ENCODE results near the gene CETP.

Gene CETP

GRCh38 chr16:57013229-57013628 is 51.5 kb downstream of the CETP start:
- in situ Hi-C loops (cut with MboI; ENCODE audit: low sequenced_read_pairs), result no loop called here

- in situ Hi-C loops (cut with MboI; ENCODE audit: low sequenced_read_pairs), result no loop called here
Measured at GRCh38 chr16:57013902-57014301, 52.2 kb downstream of the CETP start.

DNA sequence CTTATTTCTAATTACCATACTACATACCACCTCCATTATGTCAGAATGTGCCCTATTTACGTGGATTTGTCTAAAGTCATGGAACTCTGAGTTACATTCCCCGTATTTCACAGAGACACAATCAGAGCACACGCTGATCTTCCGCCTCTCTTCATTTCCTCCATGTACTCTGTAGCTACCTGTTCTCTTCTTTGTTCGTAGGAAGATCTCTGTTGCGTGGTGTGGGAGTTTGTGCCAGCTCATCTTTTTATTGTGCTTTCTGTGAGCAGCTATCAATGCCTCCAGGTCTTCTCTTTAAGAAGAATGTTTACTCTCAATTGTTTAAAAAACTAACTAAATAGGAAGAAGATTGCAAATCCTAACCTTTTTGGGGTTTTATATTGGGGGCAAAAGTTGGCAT is 54.6 kb downstream of the CETP start:
- in situ Hi-C loops (cut with MboI; ENCODE audit: low sequenced_read_pairs), result no loop called here

GRCh38 chr16:57016831-57017230 is 55.1 kb downstream of the CETP start:
- in situ Hi-C loops (cut with MboI; ENCODE audit: low sequenced_read_pairs), result no loop called here

GRCh38 chr16:57017251-57017650 is 55.5 kb downstream of the CETP start:
- in situ Hi-C loops (cut with MboI; ENCODE audit: low sequenced_read_pairs), result no loop called here

- in situ Hi-C loops (cut with MboI; ENCODE audit: low sequenced_read_pairs), result no loop called here
Measured at GRCh38 chr16:57019746-57020145, 58.0 kb downstream of the CETP start.

- in situ Hi-C loops (cut with MboI; ENCODE audit: low sequenced_read_pairs), result no loop called here
Measured at GRCh38 chr16:57020651-57021050, 58.9 kb downstream of the CETP start.

DNA sequence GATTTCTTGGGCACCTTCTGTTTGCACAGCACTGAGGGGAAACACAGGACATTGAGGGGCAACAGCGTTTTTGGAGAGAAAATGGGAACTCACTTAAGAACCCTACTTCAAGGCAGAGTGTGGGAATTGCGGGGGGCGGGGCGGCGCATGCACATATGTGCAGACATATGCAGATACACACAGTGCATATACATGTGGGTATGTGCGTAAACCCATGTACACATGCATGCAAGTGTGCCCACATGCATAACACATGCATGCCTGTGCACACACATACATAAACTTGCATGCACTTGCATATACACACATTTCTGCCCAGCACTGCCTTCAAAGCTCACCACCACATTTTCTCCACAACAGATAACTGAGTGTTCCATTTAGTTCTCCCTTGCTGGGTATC is 60.0 kb downstream of the CETP start:
- in situ Hi-C loops (cut with MboI; ENCODE audit: low sequenced_read_pairs), result no loop called here

DNA sequence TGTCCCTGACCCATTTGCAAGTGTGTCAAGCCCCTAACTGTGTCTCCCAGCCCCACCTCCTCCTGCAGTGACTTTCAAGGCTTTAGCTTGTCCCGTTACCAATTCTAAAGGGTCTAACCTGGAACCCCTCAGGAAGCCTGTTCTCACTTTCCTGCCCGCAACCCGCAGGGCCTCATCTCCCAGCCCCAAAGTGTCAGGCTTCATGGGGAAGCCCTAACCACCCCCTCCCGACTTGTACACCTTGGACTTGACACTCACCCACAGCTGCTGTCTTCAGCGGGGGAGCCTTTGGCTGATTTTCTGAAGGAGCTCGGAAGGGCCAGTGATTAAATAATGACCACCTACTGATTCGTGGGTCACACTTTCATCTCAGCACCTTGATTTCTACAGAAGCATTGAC is 60.7 kb downstream of the CETP start:
- in situ Hi-C loops (cut with MboI; ENCODE audit: low sequenced_read_pairs), result no loop called here

GRCh38 chr16:57023541-57024249 is 61.9 kb downstream of the CETP start:
- in situ Hi-C loops (cut with MboI; ENCODE audit: low sequenced_read_pairs), result no loop called here

GRCh38 chr16:57024894-57025680 is 63.3 kb downstream of the CETP start:
- in situ Hi-C loops (cut with MboI; ENCODE audit: low sequenced_read_pairs), result no loop called here

GRCh38 chr16:57025941-57026777 is 64.4 kb downstream of the CETP start:
- in situ Hi-C loops (cut with MboI; ENCODE audit: low sequenced_read_pairs), result no loop called here

DNA sequence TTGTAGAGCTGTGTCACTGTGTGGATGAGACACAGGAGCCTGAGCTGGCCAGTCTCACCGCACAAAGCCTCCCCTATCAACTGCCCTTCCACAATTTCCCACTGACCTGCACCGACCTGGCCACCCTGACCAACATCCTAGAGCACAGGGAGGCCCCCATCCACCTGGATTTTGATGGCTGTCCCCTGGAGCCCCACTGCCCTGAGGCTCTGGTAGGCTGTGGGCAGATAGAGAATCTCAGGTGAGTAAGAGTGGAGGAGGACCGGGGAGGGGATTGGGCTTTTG is 65.0 kb downstream of the CETP start:
- in situ Hi-C loops (cut with MboI; ENCODE audit: low sequenced_read_pairs), result no loop called here

DNA sequence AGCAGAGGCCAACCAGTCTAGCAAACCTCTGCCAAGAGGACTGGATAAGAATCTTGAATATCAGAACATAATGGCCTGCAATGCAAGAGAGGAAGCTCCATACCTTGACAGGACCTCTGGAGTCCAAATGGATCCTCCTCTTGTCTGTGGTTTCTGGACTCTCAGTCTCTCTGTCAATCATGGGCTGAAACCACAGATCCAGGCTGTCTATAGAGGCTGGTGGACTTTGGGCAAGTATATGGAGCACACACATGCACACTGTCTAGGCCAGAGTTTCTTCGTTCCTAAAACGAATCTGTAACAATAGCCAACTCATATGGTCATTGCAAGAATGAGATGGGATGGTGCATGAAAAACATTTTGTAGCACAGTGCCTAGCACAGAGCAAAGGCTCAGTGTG is 65.3 kb downstream of the CETP start:
- in situ Hi-C loops (cut with MboI; ENCODE audit: low sequenced_read_pairs), result no loop called here

GRCh38 chr16:57028086-57028485 is 66.3 kb downstream of the CETP start:
- in situ Hi-C loops (cut with MboI; ENCODE audit: low sequenced_read_pairs), result no loop called here

GRCh38 chr16:57029161-57030160 is 67.7 kb downstream of the CETP start:
- in situ Hi-C loops (cut with MboI; ENCODE audit: low sequenced_read_pairs), result no loop called here

DNA sequence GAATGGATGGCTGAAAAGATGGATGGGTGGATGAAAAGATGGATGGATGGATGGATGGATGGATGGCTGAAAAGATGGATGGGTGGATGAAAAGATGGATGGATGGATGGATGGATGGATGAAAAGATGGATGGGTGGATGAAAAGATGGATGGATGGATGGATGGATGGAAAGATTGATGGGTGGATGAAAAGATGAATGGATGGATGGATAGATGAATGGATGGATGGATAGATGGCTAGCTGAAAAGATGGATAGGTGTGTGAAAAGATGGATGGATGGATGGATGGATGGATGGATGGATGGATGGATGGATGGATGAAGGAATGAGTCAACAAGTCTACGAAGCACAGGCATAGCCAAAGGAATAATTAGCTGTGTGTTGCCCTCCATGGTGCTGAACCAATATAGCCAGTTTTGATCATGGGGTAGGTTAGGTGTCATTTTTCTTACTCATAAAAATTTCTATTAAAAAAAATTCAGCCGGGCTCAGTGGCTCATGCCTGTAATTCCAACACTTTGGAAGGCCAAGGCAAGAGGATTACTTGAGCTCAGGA is 68.7 kb downstream of the CETP start:
- in situ Hi-C loops (cut with MboI; ENCODE audit: low sequenced_read_pairs), result no loop called here

DNA sequence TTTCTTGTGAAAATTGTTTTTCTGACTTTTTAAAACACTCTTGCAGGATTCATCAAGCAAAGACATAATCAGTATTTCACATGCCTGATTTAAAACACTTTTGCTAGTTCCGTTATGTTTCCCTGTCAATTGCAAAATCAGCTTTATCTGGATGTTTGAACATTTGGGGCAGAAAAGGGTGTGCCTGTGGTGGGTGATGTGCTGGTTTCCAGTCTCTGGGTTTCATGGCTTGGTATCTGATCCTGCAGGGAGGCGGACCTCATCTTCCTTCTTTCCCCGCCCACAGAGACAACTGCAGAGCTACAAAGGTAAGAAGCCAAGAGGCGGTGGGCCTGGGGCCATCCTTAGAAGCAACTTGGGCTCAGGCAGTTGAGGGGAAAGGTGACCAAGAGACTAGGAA is 69.4 kb downstream of the CETP start:
- in situ Hi-C loops (cut with MboI; ENCODE audit: low sequenced_read_pairs), result no loop called here

DNA sequence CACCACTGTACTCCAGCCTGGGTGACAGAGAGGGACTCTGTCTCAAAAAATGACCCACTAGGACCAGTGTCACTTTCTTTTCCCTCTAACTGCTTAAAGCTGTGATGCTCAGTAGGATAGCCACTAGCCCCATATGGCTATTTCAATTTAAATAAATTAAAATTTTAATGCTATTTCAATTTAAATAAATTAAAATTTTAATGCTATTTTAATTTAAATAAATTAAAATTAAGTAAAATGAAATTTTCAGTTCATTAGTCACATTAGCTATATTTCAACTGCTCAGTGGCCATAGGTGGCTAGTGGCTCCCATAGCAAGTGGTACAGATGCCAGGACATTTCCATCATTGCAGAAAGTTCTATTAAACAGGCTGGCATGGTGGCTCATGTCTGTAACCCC is 70.6 kb downstream of the CETP start:
- in situ Hi-C loops (cut with MboI; ENCODE audit: low sequenced_read_pairs), result no loop called here

- in situ Hi-C loops (cut with MboI; ENCODE audit: low sequenced_read_pairs), result no loop called here
Measured at GRCh38 chr16:57032931-57033330, 71.2 kb downstream of the CETP start.

Measured in HL-60/S4 treated with retinoic acid at 250 ng/mL for 4 days and 3 days (cell line).